HCT116 (cell line): ENCODE measurements around the gene THRAP3. TPM values are rescaled to one million over a fixed set of nuclear protein-coding genes. Genes with fewer than 3 reads are reported as not detected.

ENCODE experiments used
- ATAC-seq: fragments of 200-7000 bp; cut with Tn5 transposase; 2 replicates; pipeline ENCODE4 v1.9.1; 2020; ENCODE audit warnings: mild to moderate bottlenecking, moderate library complexity
- BruUV-seq: library from RNA; stranded (reverse); fragments of 400-500 nt; replicated peaks from 2 replicates; lab custom pipeline; 2021; lab: Mats Ljungman, UMichigan
- CTCF ChIA-PET: fragments of 300-600 bp; sonication (Branson Sonifier 250); formaldehyde crosslinking; loops from one replicate; lab custom pipeline; 2021; ENCODE audit warnings: antibody characterized with exemption; lab: Charles Lee
- POLR2A ChIA-PET: fragments of 300-600, 350-600 bp; sonication (Branson Sonifier 250); formaldehyde crosslinking; loops from one replicate; lab custom pipeline; 2021; ENCODE audit warnings: antibody characterized with exemption; lab: Charles Lee
- RAD21 ChIA-PET, 2 experiments: fragments of 300-600 bp; sonication (Branson Sonifier 250); formaldehyde crosslinking; loops; one replicate each; lab custom pipeline; 2023; ENCODE audit warnings: low total read pairs in 2 of 2; ENCODE audit not compliant: uncharacterized antibody in 2 of 2, unreplicated experiment in 2 of 2, low non-redundant PET in 1 of 2; lab: Charles Lee
- DNase-seq: peaks from one replicate; pipeline ENCODE4 v3.0.0-alpha.2; 2010; ENCODE audit warnings: low read depth, low spot score
- H2AFZ ChIP-seq: fragments of 200-600 bp; shearing (Covaris generic), sonication (generic); 2 replicates; pipeline ENCODE4 v1.6.1; 2017; ENCODE audit warnings: low read depth, mixed run types, mixed read lengths, antibody characterized with exemption, low read length; ENCODE audit not compliant: poor library complexity, severe bottlenecking
- H3K27ac ChIP-seq: 2 replicates; pipeline ENCODE4 v1.5.1; 2012; ENCODE audit warnings: low read depth, low read length
- H3K27me3 ChIP-seq: fragments of 200-600 bp; sonication (generic); 2 replicates; pipeline ENCODE4 v1.6.1; 2016; ENCODE audit warnings: mixed run types, low read length, mixed read lengths; ENCODE audit not compliant: insufficient read depth
- H3K36me3 ChIP-seq, 2 experiments: fragments of 200-500 bp in 1 of 2; fragments of 200-600 bp in 1 of 2; sonication (Bioruptor generic) in 1 of 2; sonication (generic) in 1 of 2; 2 replicates each; pipeline versions ENCODE4 v1.5.1 to v1.6.1; 2014 to 2016; ENCODE audit warnings: low read length in 2 of 2, inconsistent platforms in 1 of 2, mixed read lengths in 1 of 2, mixed run types in 1 of 2; ENCODE audit not compliant: insufficient read depth in 2 of 2, control insufficient read depth in 1 of 2
- H3K4me1 ChIP-seq, 2 experiments: fragments of 200-600 bp in 1 of 2; sonication (generic) in 1 of 2; 2 replicates each; pipeline versions ENCODE4 v1.5.1 to v1.6.1; 2012 to 2017; ENCODE audit warnings: low read length in 2 of 2, inconsistent platforms in 1 of 2, mild to moderate bottlenecking in 1 of 2, mixed read lengths in 1 of 2, mixed run types in 1 of 2, moderate library complexity in 1 of 2; ENCODE audit not compliant: insufficient read depth in 2 of 2, control insufficient read depth in 1 of 2
- H3K4me2 ChIP-seq: fragments of 200-600 bp; sonication (generic); 2 replicates; pipeline ENCODE4 v1.6.1; 2017; ENCODE audit warnings: mixed run types, low read length, mixed read lengths
- H3K4me3 ChIP-seq, 2 experiments: fragments of 200-600 bp in 1 of 2; sonication (generic) in 1 of 2; replicated peaks in 1 of 2; 2 replicates each; pipeline ENCODE4 v1.5.1; 2011 to 2016; ENCODE audit warnings: low read length in 2 of 2, control low read depth in 1 of 2, low read depth in 1 of 2, mild to moderate bottlenecking in 1 of 2, mixed read lengths in 1 of 2, mixed run types in 1 of 2
- H3K79me2 ChIP-seq: fragments of 200-600 bp; sonication (generic); 2 replicates; pipeline ENCODE4 v1.6.1; 2017; ENCODE audit warnings: mild to moderate bottlenecking, mixed run types, low read length, moderate library complexity, mixed read lengths; ENCODE audit not compliant: insufficient read depth
- H3K9ac ChIP-seq: fragments of 200-600 bp; sonication (generic); 2 replicates; pipeline ENCODE4 v1.6.1; 2016; ENCODE audit warnings: low read length, mixed read lengths
- H3K9me2 ChIP-seq: fragments of 200-600 bp; sonication (generic), shearing (Covaris generic); 2 replicates; pipeline ENCODE4 v1.6.1; 2017; ENCODE audit warnings: mixed run types, mild to moderate bottlenecking, moderate library complexity; ENCODE audit not compliant: insufficient read depth
- H3K9me3 ChIP-seq, 2 experiments: fragments of 200-500 bp in 1 of 2; fragments of 200-600 bp in 1 of 2; sonication (Bioruptor generic) in 1 of 2; sonication (generic) in 1 of 2; 2 replicates each; pipeline ENCODE4 v1.6.1; 2014 to 2017; ENCODE audit warnings: low read length in 2 of 2, mixed read lengths in 2 of 2, inconsistent platforms in 1 of 2, low read depth in 1 of 2, mild to moderate bottlenecking in 1 of 2, mixed run types in 1 of 2, moderate library complexity in 1 of 2; ENCODE audit not compliant: control insufficient read depth in 1 of 2, insufficient read depth in 1 of 2
- H4K20me1 ChIP-seq: fragments of 200-600 bp; sonication (generic), shearing (Covaris generic); 2 replicates; pipeline ENCODE4 v1.6.1; 2017; ENCODE audit warnings: mixed run types, mild to moderate bottlenecking, moderate library complexity; ENCODE audit not compliant: insufficient read depth
- EGR1 ChIP-seq: IDR thresholded peaks from 2 replicates; pipeline ENCODE4 v1.6.1; 2012; ENCODE audit warnings: low read depth
- FOSL1 ChIP-seq: IDR thresholded peaks from 2 replicates; pipeline ENCODE4 v1.6.1; 2012; ENCODE audit warnings: low read depth
- JUND ChIP-seq: IDR thresholded peaks from 2 replicates; pipeline ENCODE4 v1.6.1; 2012
- POLR2A ChIP-seq: IDR thresholded peaks from 2 replicates; pipeline ENCODE4 v1.7.0; 2011; ENCODE audit warnings: borderline replicate concordance; ENCODE audit not compliant: insufficient read depth, insufficient read length; ENCODE audit errors: extremely low read depth
- RAD21 ChIP-seq: IDR thresholded peaks from 2 replicates; pipeline ENCODE4 v1.6.1; 2012; ENCODE audit warnings: low read depth, mild to moderate bottlenecking
- TCF7L2 ChIP-seq: IDR thresholded peaks from 2 replicates; pipeline ENCODE4 v1.7.0; 2011; ENCODE audit warnings: borderline replicate concordance, inconsistent platforms; ENCODE audit not compliant: insufficient read depth, insufficient read length; ENCODE audit errors: extremely low read depth
- YY1 ChIP-seq: IDR thresholded peaks from 2 replicates; pipeline ENCODE4 v1.6.1; 2011; ENCODE audit warnings: low read length, low read depth, moderate library complexity, mild to moderate bottlenecking; ENCODE audit not compliant: insufficient replicate concordance; ENCODE audit errors: extremely low read depth
- ZNF274 ChIP-seq: fragments of 200-500 bp; sonication (Bioruptor generic); IDR thresholded peaks from 2 replicates; pipeline ENCODE4 v1.6.1; 2014; ENCODE audit warnings: mild to moderate bottlenecking, low read depth, low read length, inconsistent platforms
- intact Hi-C: fragments of 100-400 bp; cut with micrococcal nuclease; formaldehyde crosslinking; loops from 2 replicates; pipeline ENCODE4 v1.10.0; 2022
- total RNA-seq: library from RNA; stranded (reverse); gene quantifications from one replicate; pipeline ENCODE4 v1.2.1, GENCODE V29; 2021; ENCODE audit not compliant: unreplicated experiment
- TF ChIP-seq, protein P1 (sequence below), 3 experiments: fragments of 200-600 bp in 1 of 3; sonication (generic) in 1 of 3; IDR thresholded peaks in 2 of 3; conservative IDR thresholded peaks in 1 of 3; 2 replicates each; pipeline ENCODE4 v1.5.1; 2012 to 2017; ENCODE audit warnings: low read depth in 2 of 3, low read length in 2 of 3, antibody characterized with exemption in 1 of 3, borderline replicate concordance in 1 of 3, control low read depth in 1 of 3, mild to moderate bottlenecking in 1 of 3, mixed read lengths in 1 of 3, mixed run types in 1 of 3, moderate library complexity in 1 of 3; ENCODE audit not compliant: insufficient read depth in 1 of 3
- TF ChIP-seq, protein P2 (sequence below): IDR thresholded peaks from 2 replicates; pipeline ENCODE4 v1.6.1; 2012

The THRAP3 gene
- total RNA-seq, 1 experiment from 2014 or later, result 144 TPM

DNA sequence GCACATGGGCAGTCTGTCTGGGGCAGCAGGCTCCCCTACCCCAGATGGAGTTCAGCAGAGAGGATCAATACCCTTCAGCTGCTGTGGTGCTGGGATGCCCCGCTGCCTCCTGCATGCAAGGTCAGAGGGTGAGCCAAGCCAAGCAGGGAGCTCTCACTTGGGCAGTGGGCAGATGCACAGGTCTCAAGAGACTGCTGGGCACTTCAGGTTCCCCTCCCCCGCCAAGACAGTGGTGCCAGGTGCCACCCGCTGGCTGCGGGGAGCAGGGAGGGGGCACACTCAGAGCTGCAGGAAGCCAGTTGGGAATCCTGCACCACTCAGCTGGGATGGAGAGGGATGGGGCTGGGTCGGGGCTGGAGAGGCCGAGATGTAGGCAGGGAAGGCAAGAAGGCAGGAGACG lies 115.0 kb downstream of the THRAP3 start:
- intact Hi-C loops, result no loop called here
- H3K27ac ChIP-seq, result no peak overlapping the region
- TF ChIP-seq YY1 (no peak), JUND (no peak), FOSL1 (no peak), RAD21 (no peak), EGR1 (no peak), TCF7L2 (no peak), POLR2A (no peak), ZNF274 (no peak)
- TF ChIP-seq, protein P1, sequence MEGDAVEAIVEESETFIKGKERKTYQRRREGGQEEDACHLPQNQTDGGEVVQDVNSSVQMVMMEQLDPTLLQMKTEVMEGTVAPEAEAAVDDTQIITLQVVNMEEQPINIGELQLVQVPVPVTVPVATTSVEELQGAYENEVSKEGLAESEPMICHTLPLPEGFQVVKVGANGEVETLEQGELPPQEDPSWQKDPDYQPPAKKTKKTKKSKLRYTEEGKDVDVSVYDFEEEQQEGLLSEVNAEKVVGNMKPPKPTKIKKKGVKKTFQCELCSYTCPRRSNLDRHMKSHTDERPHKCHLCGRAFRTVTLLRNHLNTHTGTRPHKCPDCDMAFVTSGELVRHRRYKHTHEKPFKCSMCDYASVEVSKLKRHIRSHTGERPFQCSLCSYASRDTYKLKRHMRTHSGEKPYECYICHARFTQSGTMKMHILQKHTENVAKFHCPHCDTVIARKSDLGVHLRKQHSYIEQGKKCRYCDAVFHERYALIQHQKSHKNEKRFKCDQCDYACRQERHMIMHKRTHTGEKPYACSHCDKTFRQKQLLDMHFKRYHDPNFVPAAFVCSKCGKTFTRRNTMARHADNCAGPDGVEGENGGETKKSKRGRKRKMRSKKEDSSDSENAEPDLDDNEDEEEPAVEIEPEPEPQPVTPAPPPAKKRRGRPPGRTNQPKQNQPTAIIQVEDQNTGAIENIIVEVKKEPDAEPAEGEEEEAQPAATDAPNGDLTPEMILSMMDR (IDR thresholded peaks at IDR 0.05 in 2 of 3, conservative IDR thresholded peaks at IDR 0.05 in 1 of 3; ENCODE audit: borderline replicate concordance in 1 of 3, insufficient read depth in 1 of 3, low read depth in 2 of 3, low read length in 2 of 3), result no peak
- TF ChIP-seq, protein P2, sequence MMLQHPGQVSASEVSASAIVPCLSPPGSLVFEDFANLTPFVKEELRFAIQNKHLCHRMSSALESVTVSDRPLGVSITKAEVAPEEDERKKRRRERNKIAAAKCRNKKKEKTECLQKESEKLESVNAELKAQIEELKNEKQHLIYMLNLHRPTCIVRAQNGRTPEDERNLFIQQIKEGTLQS, result no peak

More for the DNA sequence above, 115.0 kb downstream of the THRAP3 start:
- no peak for ATAC-seq
- H3K4me1 ChIP-seq, result peaks cover 0 to 6% of the 10 kb centered on the region in 2 experiments; a peak in 1 of 4 replicates
- no peaks in the 10 kb centered on the region for H3K79me2 ChIP-seq
- H4K20me1 ChIP-seq, result no peaks in the 10 kb centered on the region
- no peak overlapping the region for H3K9ac ChIP-seq
- no TSS peak for BruUV-seq
- H3K27me3 ChIP-seq, result no peaks in the 10 kb centered on the region
- peaks cover 0 to 5% of the 10 kb centered on the region in 2 experiments; a peak in 1 of 4 replicates for H3K36me3 ChIP-seq
- CTCF ChIA-PET, result no interaction called here
- POLR2A ChIA-PET, result no interaction called here
- H3K9me2 ChIP-seq, result no peaks in the 10 kb centered on the region
- H3K4me3 ChIP-seq, result no peak overlapping the region
- H3K9me3 ChIP-seq, result no peaks in the 10 kb centered on the region
- no peak overlapping the region for H3K4me2 ChIP-seq
- RAD21 ChIA-PET, result no interaction called here
- no peak overlapping the region for H2AFZ ChIP-seq
- no peak for DNase-seq
